22Rv1 (cell line): ENCODE measurements around the gene TAF3.

Experiments
- H3K27ac ChIP-seq: fragments of 450-650 bp; 2 replicates; pipeline ENCODE4 v1.5.1; 2017
- ZFX ChIP-seq: fragments of 450-650 bp; IDR thresholded peaks from 2 replicates; pipeline ENCODE4 v1.6.1; 2017; ENCODE audit warnings: antibody characterized with exemption, borderline replicate concordance
- TF ChIP-seq, protein P1 (sequence below): fragments of 450-650 bp; IDR thresholded peaks from 2 replicates; pipeline ENCODE4 v1.5.1; 2017; ENCODE audit warnings: mild to moderate bottlenecking

TAF3 gene

DNA sequence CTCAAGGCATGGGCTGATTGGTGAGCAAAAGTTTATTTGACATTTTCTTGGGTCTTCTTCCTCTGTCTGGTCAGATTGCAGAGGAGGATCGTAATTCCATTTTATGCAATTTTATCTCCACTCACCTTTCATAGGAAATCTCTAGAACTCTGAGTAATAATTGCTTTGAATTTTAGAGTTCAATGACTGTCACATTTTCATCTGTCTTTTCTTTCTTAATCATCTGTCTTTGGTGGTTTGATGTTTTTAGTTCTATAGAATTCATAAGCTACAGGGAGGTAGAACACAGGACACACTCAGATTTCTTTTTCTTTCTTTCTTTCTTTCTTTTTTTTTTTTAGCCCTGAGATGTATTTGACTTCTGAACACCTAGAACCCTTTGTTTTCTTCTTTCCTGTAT lies 247.8 kb downstream of the TAF3 start:
- TF ChIP-seq, protein P1, sequence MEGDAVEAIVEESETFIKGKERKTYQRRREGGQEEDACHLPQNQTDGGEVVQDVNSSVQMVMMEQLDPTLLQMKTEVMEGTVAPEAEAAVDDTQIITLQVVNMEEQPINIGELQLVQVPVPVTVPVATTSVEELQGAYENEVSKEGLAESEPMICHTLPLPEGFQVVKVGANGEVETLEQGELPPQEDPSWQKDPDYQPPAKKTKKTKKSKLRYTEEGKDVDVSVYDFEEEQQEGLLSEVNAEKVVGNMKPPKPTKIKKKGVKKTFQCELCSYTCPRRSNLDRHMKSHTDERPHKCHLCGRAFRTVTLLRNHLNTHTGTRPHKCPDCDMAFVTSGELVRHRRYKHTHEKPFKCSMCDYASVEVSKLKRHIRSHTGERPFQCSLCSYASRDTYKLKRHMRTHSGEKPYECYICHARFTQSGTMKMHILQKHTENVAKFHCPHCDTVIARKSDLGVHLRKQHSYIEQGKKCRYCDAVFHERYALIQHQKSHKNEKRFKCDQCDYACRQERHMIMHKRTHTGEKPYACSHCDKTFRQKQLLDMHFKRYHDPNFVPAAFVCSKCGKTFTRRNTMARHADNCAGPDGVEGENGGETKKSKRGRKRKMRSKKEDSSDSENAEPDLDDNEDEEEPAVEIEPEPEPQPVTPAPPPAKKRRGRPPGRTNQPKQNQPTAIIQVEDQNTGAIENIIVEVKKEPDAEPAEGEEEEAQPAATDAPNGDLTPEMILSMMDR: no peak
- no peak for TF ChIP-seq ZFX
- no peak overlapping the region for H3K27ac ChIP-seq
